ENCODE data around the gene C19orf67. TPM values are rescaled to one million over a fixed set of nuclear protein-coding genes. Genes with fewer than 3 reads are reported as not detected.

Gene C19orf67
- total RNA-seq, 1 donor from 2014 or later, result not detected

GRCh38 chr19:14089412-14089661, 3.8 kb upstream of the C19orf67 start:
- no peaks in the 10 kb centered on the region for H3K9me3 Mint-ChIP-seq
- no peaks in the 10 kb centered on the region for H3K27me3 Mint-ChIP-seq
- DNase-seq (ENCODE audit: extremely low spot score, unreplicated experiment), result no peak
- H3K27ac Mint-ChIP-seq, result peak overlapping the region; percentile 72
- peaks cover 12% of the 10 kb centered on the region for H3K4me1 Mint-ChIP-seq (ENCODE audit: unreplicated experiment)
- H3K4me3 Mint-ChIP-seq, result peak overlapping the region; percentile 83
- peak; percentile 50 for TF ChIP-seq CTCF (conservative IDR thresholded peaks at IDR 0.05)
- H3K36me3 Mint-ChIP-seq, result peaks cover 11% of the 10 kb centered on the region

- Mint-ChIP-seq H3K4me3 (peak overlapping the region; percentile 83), H3K9me3 (no peaks in the 10 kb centered on the region), H3K27ac (peak overlapping the region; percentile 72), H3K4me1 (ENCODE audit: unreplicated experiment) (peaks cover 12% of the 10 kb centered on the region), H3K36me3 (peaks cover 11% of the 10 kb centered on the region), H3K27me3 (no peaks in the 10 kb centered on the region)
- TF ChIP-seq CTCF (conservative IDR thresholded peaks at IDR 0.05), result no peak
- no peak for DNase-seq (ENCODE audit: extremely low spot score, unreplicated experiment)
Observed at GRCh38 chr19:14088634-14089411, 3.2 kb upstream of the C19orf67 start.

GRCh38 chr19:14086098-14086497, 515 bp upstream of the C19orf67 start:
- Mint-ChIP-seq H3K27me3 (no peaks in the 10 kb centered on the region), H3K4me3 (no peak overlapping the region), H3K9me3 (no peaks in the 10 kb centered on the region), H3K4me1 (ENCODE audit: unreplicated experiment) (peaks cover 9% of the 10 kb centered on the region), H3K36me3 (peaks cover 8% of the 10 kb centered on the region), H3K27ac (no peak overlapping the region)
- no peak for DNase-seq (ENCODE audit: extremely low spot score, unreplicated experiment)
- no peak for TF ChIP-seq CTCF (conservative IDR thresholded peaks at IDR 0.05)

- no peak for TF ChIP-seq CTCF (conservative IDR thresholded peaks at IDR 0.05)
- no peaks in the 10 kb centered on the region for H3K36me3 Mint-ChIP-seq
- no peak for DNase-seq (ENCODE audit: extremely low spot score, unreplicated experiment)
- peaks cover 6% of the 10 kb centered on the region for H3K4me1 Mint-ChIP-seq (ENCODE audit: unreplicated experiment)
- peak overlapping the region; percentile 57 for H3K27ac Mint-ChIP-seq
- H3K4me3 Mint-ChIP-seq, result peak overlapping the region; percentile 95
- H3K9me3 Mint-ChIP-seq, result no peaks in the 10 kb centered on the region
- no peaks in the 10 kb centered on the region for H3K27me3 Mint-ChIP-seq
Observed at GRCh38 chr19:14082675-14082960, 3.0 kb downstream of the C19orf67 start.

GRCh38 chr19:14081797-14082674, 3.5 kb downstream of the C19orf67 start:
- Mint-ChIP-seq H3K9me3 (no peaks in the 10 kb centered on the region), H3K27me3 (no peaks in the 10 kb centered on the region), H3K4me1 (ENCODE audit: unreplicated experiment) (peaks cover 6% of the 10 kb centered on the region), H3K27ac (peak overlapping the region; percentile 93), H3K36me3 (no peaks in the 10 kb centered on the region), H3K4me3 (peak overlapping the region; percentile 95)
- DNase-seq (ENCODE audit: extremely low spot score, unreplicated experiment), result no peak
- no peak for TF ChIP-seq CTCF (conservative IDR thresholded peaks at IDR 0.05)
